Raji (cell line): ENCODE data around the gene LY6G6F.

Experiments
- POLR2A ChIP-seq: IDR thresholded peaks from 2 replicates; pipeline ENCODE4 v1.6.1; 2011; ENCODE audit warnings: low read depth, low read length, control low read depth; ENCODE audit not compliant: insufficient read depth

LY6G6F gene

GRCh38 chr6:31689249-31690110, 17.2 kb upstream of the LY6G6F start:
- TF ChIP-seq POLR2A: no peak

- no peak for TF ChIP-seq POLR2A
Measured at GRCh38 chr6:31690231-31691077, 16.2 kb upstream of the LY6G6F start.

- no peak for TF ChIP-seq POLR2A
Measured at GRCh38 chr6:31691078-31691463, 15.6 kb upstream of the LY6G6F start.

GRCh38 chr6:31691564-31692108, 15.0 kb upstream of the LY6G6F start:
- TF ChIP-seq POLR2A: no peak

GRCh38 chr6:31692353-31692752, 14.3 kb upstream of the LY6G6F start:
- TF ChIP-seq POLR2A: no peak

GRCh38 chr6:31692886-31693285, 13.8 kb upstream of the LY6G6F start:
- no peak for TF ChIP-seq POLR2A

- TF ChIP-seq POLR2A: no peak
Measured at GRCh38 chr6:31693535-31693934, 13.1 kb upstream of the LY6G6F start.

GRCh38 chr6:31697555-31697954, 9.1 kb upstream of the LY6G6F start:
- TF ChIP-seq POLR2A: no peak

- no peak for TF ChIP-seq POLR2A
Measured at GRCh38 chr6:31700740-31701401, 5.8 kb upstream of the LY6G6F start.

GRCh38 chr6:31701666-31702404, 4.8 kb upstream of the LY6G6F start:
- no peak for TF ChIP-seq POLR2A

- TF ChIP-seq POLR2A: no peak
Measured at GRCh38 chr6:31702405-31702818, 4.3 kb upstream of the LY6G6F start.

- peak; percentile 87 for TF ChIP-seq POLR2A
Measured at GRCh38 chr6:31702819-31703716, 3.6 kb upstream of the LY6G6F start, which contains the start of gene ABHD16A. TSS of gene ABHD16A (minus strand) at chr6:31703324. CDS start at chr6:31703281, 43 bp downstream.

- no peak for TF ChIP-seq POLR2A
Measured at GRCh38 chr6:31705931-31706330, 735 bp upstream of the LY6G6F start.
